PC-3 (cell line): ENCODE measurements around the gene PRKN. TPM values are rescaled to one million over a fixed set of nuclear protein-coding genes. Genes with fewer than 3 reads are reported as not detected.

Experiments used
- ATAC-seq: fragments of 200-7000 bp; cut with Tn5 transposase; 2 replicates; pipeline ENCODE4 v1.9.1; 2020; ENCODE audit warnings: mild to moderate bottlenecking, moderate library complexity
- BruUV-seq: library from RNA; stranded (reverse); fragments of 400-500 nt; replicated peaks from 2 replicates; lab custom pipeline; 2021; lab: Mats Ljungman, UMichigan
- CTCF ChIA-PET: fragments of 300-600 bp; sonication (Branson Sonifier 250); formaldehyde crosslinking; loops from one replicate; lab custom pipeline; 2022; ENCODE audit warnings: antibody characterized with exemption; lab: Charles Lee
- POLR2A ChIA-PET: fragments of 300-600 bp; sonication (Branson Sonifier 250); formaldehyde crosslinking; loops from one replicate; lab custom pipeline; 2022; ENCODE audit warnings: antibody characterized with exemption; ENCODE audit not compliant: unreplicated experiment; lab: Charles Lee
- DNase-seq: peaks from one replicate; pipeline ENCODE4 v3.0.0-alpha.2; 2015
- H2AFZ ChIP-seq: fragments of 300-600 bp; sonication (generic); 2 replicates; pipeline ENCODE4 v1.6.0; 2016; ENCODE audit warnings: antibody characterized with exemption, low read length
- H3F3A ChIP-seq: fragments of 300-600 bp; sonication (generic); one replicate; pipeline ENCODE4 v1.6.0; 2017; ENCODE audit warnings: antibody characterized with exemption, low read length, control low read depth, mild to moderate bottlenecking; ENCODE audit not compliant: unreplicated experiment
- H3K27ac ChIP-seq: fragments of 300-600 bp; sonication (generic); 2 replicates; pipeline ENCODE4 v1.5.1; 2016; ENCODE audit warnings: mild to moderate bottlenecking, low read length
- H3K27me3 ChIP-seq: fragments of 300-600 bp; sonication (generic); 2 replicates; pipeline ENCODE4 v1.6.1; 2016; ENCODE audit warnings: low read length, mixed read lengths
- H3K36me3 ChIP-seq: fragments of 300-600 bp; sonication (generic); 2 replicates; pipeline ENCODE4 v1.6.1; 2016; ENCODE audit warnings: low read depth, mixed run types, low read length, mixed read lengths
- H3K4me1 ChIP-seq: fragments of 300-600 bp; sonication (generic); 2 replicates; pipeline ENCODE4 v1.5.1; 2016; ENCODE audit warnings: low read length; ENCODE audit not compliant: insufficient read depth
- H3K4me2 ChIP-seq: fragments of 300-600 bp; sonication (generic); 2 replicates; pipeline ENCODE4 v1.6.0; 2016; ENCODE audit warnings: low read length
- H3K4me3 ChIP-seq: fragments of 300-600 bp; sonication (generic); 2 replicates; pipeline ENCODE4 v1.5.1; 2016; ENCODE audit warnings: mild to moderate bottlenecking, low read length, mixed read lengths
- H3K79me2 ChIP-seq: fragments of 300-600 bp; sonication (generic); 2 replicates; pipeline ENCODE4 v1.6.1; 2017; ENCODE audit warnings: low read length, mixed read lengths
- H3K9ac ChIP-seq: fragments of 300-600 bp; sonication (generic); 2 replicates; pipeline ENCODE4 v1.6.0; 2016; ENCODE audit warnings: mild to moderate bottlenecking, low read length
- H3K9me2 ChIP-seq: fragments of 300-600 bp; sonication (generic); replicated peaks from 2 replicates; pipeline ENCODE4 v1.6.1; 2016; ENCODE audit warnings: mixed run types, low read length, mixed read lengths
- H3K9me3 ChIP-seq: fragments of 300-600 bp; sonication (generic); 2 replicates; pipeline ENCODE4 v1.6.1; 2016; ENCODE audit warnings: low read length, mixed read lengths
- H4K20me1 ChIP-seq: fragments of 300-600 bp; sonication (generic); 2 replicates; pipeline ENCODE4 v1.6.1; 2016; ENCODE audit warnings: low read length, mixed read lengths
- EZH2 ChIP-seq: fragments of 300-600 bp; sonication (generic); IDR thresholded peaks from one replicate; pipeline ENCODE4 v1.6.1; 2017; ENCODE audit warnings: antibody characterized with exemption, mild to moderate bottlenecking, low read length; ENCODE audit not compliant: unreplicated experiment
- EZH2phosphoT487 ChIP-seq: fragments of 300-600 bp; sonication (generic); IDR thresholded peaks from 2 replicates; pipeline ENCODE4 v1.6.1; 2018; ENCODE audit warnings: mild to moderate bottlenecking, antibody characterized with exemption, low read length, borderline replicate concordance
- intact Hi-C: fragments of 100-400 bp; cut with micrococcal nuclease; formaldehyde crosslinking; loops from 2 replicates; pipeline ENCODE4 v1.9.0; 2023
- total RNA-seq: library from RNA; depleted of rRNA; stranded (reverse); fragments of >200 nt; gene quantifications from 2 replicates; pipeline ENCODE4 v1.2.3, GENCODE V29; 2014
- TF ChIP-seq, protein P1 (sequence below): fragments of 300-600 bp; sonication (generic); conservative IDR thresholded peaks from 2 replicates; pipeline ENCODE4 v1.5.1; 2017; ENCODE audit warnings: antibody characterized with exemption, low read depth, mild to moderate bottlenecking, low read length

The PRKN gene
- total RNA-seq, 1 experiment from 2014 or later: not detected

- ATAC-seq: no peak
- ChIA-PET CTCF (no interaction called here), POLR2A (no interaction called here)
- Histone ChIP-seq H3K4me1 (no peaks in the 10 kb centered on the region), H3K9ac (no peak overlapping the region), H3K4me2 (no peak overlapping the region), H3K79me2 (no peaks in the 10 kb centered on the region), H3K27ac (no peak overlapping the region), H2AFZ (no peak overlapping the region), H3K36me3 (no peaks in the 10 kb centered on the region), H3K9me2 (no peaks in the 10 kb centered on the region), H3K9me3 (no peaks in the 10 kb centered on the region), H3K4me3 (no peak overlapping the region), H3F3A (no peaks in the 10 kb centered on the region), H3K27me3 (no peaks in the 10 kb centered on the region), H4K20me1 (no peaks in the 10 kb centered on the region)
- TF ChIP-seq EZH2 (no peak), EZH2phosphoT487 (no peak)
- TF ChIP-seq, protein P1, sequence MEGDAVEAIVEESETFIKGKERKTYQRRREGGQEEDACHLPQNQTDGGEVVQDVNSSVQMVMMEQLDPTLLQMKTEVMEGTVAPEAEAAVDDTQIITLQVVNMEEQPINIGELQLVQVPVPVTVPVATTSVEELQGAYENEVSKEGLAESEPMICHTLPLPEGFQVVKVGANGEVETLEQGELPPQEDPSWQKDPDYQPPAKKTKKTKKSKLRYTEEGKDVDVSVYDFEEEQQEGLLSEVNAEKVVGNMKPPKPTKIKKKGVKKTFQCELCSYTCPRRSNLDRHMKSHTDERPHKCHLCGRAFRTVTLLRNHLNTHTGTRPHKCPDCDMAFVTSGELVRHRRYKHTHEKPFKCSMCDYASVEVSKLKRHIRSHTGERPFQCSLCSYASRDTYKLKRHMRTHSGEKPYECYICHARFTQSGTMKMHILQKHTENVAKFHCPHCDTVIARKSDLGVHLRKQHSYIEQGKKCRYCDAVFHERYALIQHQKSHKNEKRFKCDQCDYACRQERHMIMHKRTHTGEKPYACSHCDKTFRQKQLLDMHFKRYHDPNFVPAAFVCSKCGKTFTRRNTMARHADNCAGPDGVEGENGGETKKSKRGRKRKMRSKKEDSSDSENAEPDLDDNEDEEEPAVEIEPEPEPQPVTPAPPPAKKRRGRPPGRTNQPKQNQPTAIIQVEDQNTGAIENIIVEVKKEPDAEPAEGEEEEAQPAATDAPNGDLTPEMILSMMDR: no peak
- intact Hi-C loops: no loop called here
- BruUV-seq: no TSS peak
- no peak for DNase-seq
These were observed 1326.9 kb downstream of the PRKN start for GRCh38 chr6:161400671-161401070.

- H3K9me3 ChIP-seq: no peaks in the 10 kb centered on the region
- H3K4me1 ChIP-seq: 0 out of 2 replicates have a peak, but pooled peaks cover 4% of the 10 kb centered on the region
- H3F3A ChIP-seq: no peaks in the 10 kb centered on the region
- no peak overlapping the region for H2AFZ ChIP-seq
- H3K4me3 ChIP-seq: no peak overlapping the region
- no peaks in the 10 kb centered on the region for H4K20me1 ChIP-seq
- no peaks in the 10 kb centered on the region for H3K79me2 ChIP-seq
- DNase-seq: no peak
- no peak overlapping the region for H3K9ac ChIP-seq
- ChIA-PET POLR2A (no interaction called here), CTCF (no interaction called here)
- intact Hi-C loops: no loop called here
- no peaks in the 10 kb centered on the region for H3K36me3 ChIP-seq
- no peak for TF ChIP-seq EZH2
- TF ChIP-seq, protein P1: no peak
- no peak for TF ChIP-seq EZH2phosphoT487
- BruUV-seq: no TSS peak
- ATAC-seq: no peak
- H3K27ac ChIP-seq: no peak overlapping the region
- no peak overlapping the region for H3K4me2 ChIP-seq
- no peaks in the 10 kb centered on the region for H3K9me2 ChIP-seq
- H3K27me3 ChIP-seq: no peaks in the 10 kb centered on the region
These were observed 1331.0 kb downstream of the PRKN start for GRCh38 chr6:161396539-161396938.

- H3K27ac ChIP-seq: no peak overlapping the region
- H3K9ac ChIP-seq: no peak overlapping the region
- H3K4me1 ChIP-seq: 0 out of 2 replicates have a peak, but pooled peaks cover 4% of the 10 kb centered on the region
- no peak overlapping the region for H3K4me2 ChIP-seq
- no peak for DNase-seq
- no peak for ATAC-seq
- H2AFZ ChIP-seq: no peak overlapping the region
- no peaks in the 10 kb centered on the region for H3K27me3 ChIP-seq
- no peaks in the 10 kb centered on the region for H3K36me3 ChIP-seq
- H3K9me2 ChIP-seq: no peaks in the 10 kb centered on the region
- no peak for TF ChIP-seq EZH2phosphoT487
- TF ChIP-seq, protein P1: no peak
- TF ChIP-seq EZH2: no peak
- ChIA-PET POLR2A (interaction anchor here (0.7 kb wide), 1 partner anchor 823 kb away, joined by 4 read pairs; no protein-coding TSS in a partner anchor), CTCF (no interaction called here)
- H3F3A ChIP-seq: no peaks in the 10 kb centered on the region
- BruUV-seq: no TSS peak
- H3K4me3 ChIP-seq: no peak overlapping the region
- no peaks in the 10 kb centered on the region for H3K9me3 ChIP-seq
- no peaks in the 10 kb centered on the region for H4K20me1 ChIP-seq
- intact Hi-C loops: no loop called here
- no peaks in the 10 kb centered on the region for H3K79me2 ChIP-seq
These were observed 1331.8 kb downstream of the PRKN start for GRCh38 chr6:161395716-161396231.
